Skin of body (tissue), 2 donors: Measurements from ENCODE around the gene WNT5B. TPM values are rescaled to one million over a fixed set of nuclear protein-coding genes. Genes with fewer than 3 reads are reported as not detected.

Experiments
- DNase-seq: peaks from one replicate; lab custom pipeline; 2025; lab: John Stamatoyannopoulos, UW
- total RNA-seq: library from RNA; depleted of rRNA; stranded (reverse); fragments of >200 nt; gene quantifications from one replicate; pipeline ENCODE4 v1.2.3, GENCODE V29; 2014

The WNT5B gene
- total RNA-seq, 1 donor from 2014 or later, result 22.7 TPM

DNA sequence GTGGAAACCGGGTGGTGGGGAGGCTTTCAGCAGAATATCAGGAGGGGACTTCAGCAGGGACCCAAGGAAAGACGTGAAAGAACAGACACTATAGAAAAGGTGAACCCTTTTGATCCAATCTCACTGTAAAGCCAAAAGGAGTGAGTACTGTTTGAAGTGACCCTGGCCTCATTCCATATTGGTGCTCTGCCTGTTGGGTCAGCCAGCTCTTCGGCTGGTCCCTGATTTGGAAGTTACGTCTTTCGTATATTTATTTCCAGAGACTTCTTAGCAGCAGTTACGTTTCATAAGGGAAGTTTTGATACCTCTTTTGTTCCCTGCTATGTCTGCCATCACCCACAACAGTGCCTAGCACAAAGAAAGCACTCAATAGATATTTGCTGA, 21.9 kb downstream of the WNT5B start:
- no peak for DNase-seq

DNA sequence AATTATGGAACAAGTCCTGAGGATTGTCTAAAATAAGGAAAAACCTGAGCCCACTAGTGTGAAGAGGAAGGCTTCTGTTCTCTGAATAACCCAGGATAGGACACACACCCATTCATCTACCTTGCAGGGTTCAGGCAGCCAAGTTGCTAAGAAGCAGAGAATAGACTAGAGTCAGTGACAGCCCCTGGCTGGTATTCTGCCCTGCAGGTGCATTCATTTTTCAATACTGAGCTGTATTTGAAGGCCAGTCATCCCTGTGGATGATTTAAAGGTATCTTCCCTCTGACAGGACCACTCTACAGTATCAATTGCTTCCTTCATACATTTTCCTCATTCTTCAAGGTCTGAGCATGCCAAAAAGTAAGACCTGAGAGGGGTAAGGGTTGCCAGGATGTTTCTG, 22.9 kb downstream of the WNT5B start:
- DNase-seq, result no peak

DNA sequence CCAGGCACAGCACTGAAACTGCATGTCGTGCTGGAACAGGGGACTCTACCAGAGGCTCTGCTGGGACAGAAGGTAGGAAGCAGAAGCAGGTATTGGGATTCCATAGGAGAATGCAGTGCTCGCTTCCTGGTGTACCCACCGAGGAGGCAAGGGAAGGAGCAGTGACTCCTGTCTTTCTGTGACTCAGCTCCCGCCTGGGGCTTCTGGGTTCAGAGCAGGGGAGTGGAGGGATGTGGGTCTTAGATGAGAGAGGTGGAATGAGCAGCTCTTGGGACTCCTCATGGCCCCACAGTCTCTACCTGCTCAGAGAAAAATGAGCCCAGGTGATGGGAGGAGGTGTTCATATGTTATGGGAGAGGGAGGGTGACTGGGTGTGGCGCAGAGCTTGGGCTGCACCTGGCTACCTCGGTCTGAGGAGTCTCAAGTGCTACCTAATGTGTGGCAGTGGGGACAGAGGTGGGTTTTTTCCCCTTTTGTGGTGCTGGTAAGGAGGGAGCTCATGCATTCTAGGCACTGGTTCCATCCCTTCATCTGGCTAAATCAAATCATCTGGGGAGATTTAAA, 26.3 kb downstream of the WNT5B start:
- DNase-seq, result no peak

DNA sequence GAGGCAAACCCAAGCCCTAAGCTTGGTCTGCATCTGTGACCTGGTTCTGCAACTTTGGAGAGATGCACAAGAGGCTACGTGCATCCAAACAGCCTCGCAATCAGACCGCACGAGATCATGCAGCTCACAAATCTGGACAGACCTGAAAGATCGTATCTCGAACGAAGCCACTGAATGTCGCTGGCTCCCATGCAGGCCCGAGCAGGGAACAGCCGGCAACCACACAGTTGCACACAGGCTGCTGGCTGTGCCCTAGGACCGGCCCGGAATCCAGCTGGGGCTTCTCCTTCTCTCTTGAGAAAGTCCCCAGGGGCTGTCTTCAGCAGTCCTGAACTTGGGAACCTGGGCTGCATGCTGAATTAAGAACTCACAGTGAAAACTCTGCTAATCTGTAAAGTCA, 27.9 kb downstream of the WNT5B start:
- DNase-seq, result no peak

DNA sequence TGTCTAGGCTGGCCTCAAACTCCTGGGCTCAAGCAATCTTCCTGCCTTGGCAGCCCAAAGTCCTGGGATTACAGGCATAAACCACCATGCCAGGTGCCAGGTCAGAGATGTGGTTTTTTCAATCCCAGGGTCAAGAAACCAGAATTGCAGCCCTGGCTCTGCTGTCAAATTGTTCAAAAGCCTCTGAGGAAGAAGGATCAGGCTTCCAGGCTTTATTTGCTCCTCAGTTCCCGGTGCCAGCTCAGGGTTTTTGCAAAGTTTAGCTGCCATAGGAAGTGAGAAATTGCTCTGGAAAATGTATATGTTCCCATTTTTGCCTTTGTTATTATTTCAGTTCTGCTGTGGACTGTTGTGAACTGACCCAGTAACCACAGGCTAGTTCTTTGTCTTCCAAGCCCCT, 28.7 kb downstream of the WNT5B start:
- no peak for DNase-seq

DNA sequence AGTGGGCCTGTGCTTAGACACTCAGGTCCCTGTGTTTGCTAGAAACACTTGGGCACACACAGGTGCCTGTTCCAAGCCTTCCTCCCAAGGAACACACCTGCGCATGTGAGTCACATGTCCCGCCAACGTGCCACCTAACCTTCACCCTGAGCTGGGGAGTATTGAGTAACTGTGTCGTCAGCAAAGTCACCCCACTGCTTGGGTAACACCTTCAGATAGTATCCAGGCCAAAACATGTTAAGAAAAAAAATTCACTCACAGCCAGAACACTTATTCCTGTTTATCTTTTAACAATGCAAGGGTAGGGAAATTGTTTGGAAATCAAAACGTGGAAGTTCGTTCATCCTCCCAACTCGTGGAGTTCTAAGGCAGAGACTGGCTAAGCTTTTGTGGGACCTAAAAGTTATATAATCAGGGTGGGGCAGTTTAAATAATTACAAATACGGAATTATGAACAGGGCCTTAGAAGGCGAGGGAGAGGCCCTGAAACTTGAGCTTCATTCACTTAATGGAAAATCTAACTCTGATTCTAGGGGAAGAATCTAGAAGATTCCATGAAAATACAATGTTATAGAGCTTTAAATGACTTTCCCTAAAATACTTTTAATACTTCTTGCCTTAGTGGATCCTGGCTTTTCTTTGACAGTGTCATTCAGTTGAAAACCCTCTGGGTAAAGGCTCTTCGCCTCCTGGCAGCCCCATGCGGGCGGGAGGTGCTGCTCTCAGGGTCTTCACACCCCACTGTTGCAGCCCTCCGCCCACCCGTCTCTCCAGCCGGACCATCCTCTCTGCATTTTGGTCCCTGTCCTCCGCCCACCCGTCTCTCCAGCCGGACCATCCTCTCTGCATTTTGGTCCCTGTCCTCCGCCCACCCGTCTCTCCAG, 31.5 kb downstream of the WNT5B start:
- no peak for DNase-seq

DNA sequence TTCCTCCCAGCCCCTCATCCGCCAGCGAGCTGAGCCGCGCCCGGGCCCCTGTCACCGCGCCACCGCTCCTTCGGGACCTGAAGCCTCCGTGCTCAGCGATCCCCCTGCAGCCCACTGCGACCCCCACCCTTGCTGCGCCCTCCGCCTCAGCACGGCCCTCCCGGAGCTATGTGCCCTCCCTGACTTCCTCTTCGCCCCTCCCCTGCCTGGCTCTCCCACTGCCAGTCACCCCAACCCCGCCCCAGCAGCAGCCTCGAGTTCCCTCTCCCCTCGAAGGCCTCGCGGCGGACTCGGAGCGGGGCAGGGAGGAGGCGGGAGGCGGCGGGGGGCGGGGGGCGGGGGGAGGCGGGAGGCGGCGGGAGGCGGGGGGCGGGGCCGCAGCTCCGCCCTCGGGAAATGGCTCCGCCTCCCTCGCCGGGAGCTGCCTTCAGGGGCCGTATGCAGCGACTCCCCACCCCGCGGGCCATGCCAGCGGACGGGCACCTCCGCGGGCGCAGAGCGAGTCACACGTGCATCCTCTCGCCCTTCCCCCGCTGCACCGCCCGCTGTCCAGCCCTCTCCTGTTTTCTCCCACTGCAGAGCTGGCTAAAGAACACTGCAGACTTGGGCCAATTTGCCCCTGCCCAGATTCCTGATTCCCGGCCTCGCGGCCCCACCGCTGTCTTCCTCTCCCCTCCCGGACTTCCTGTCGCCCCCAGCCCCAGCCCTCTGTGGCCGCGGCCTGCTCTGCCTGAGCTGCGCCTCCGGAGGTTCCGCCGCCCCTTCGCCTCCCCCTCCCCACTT, 32.7 kb downstream of the WNT5B start:
- DNase-seq, result peak; percentile 86

DNA sequence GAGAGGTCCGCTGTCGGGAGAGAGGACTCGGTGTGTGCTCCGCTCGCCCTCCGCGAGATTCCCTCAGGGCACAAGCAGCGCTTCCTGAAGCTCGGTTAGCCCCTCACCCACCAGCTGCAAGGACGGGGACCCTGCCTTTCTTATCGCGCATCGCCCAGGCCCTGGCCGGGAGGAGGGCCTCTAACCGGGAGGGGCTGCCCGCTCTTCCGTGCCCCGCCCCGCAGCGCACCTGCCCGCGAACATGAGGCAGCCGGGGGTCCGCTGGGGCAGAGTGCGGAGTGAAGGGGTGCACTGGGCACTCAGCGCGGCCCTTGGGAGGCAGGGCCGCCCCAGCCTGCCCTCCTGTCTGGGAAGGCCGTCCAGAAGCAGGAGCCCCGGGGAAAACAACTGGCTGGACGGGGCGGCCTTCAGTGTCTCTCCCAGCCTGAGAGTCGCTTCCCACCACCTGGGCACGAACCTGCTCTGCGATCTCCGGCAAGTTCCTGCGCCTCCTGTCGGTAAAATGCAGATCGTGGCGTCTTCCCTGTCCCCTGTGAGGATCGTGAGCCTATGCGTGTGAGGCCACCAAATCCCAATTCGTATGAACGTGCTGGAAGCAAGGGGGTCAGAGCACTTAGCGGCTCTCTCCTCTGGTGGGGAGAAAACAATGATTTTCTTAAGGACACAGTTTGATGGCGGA, 33.9 kb downstream of the WNT5B start:
- DNase-seq, result peak; percentile 30

DNA sequence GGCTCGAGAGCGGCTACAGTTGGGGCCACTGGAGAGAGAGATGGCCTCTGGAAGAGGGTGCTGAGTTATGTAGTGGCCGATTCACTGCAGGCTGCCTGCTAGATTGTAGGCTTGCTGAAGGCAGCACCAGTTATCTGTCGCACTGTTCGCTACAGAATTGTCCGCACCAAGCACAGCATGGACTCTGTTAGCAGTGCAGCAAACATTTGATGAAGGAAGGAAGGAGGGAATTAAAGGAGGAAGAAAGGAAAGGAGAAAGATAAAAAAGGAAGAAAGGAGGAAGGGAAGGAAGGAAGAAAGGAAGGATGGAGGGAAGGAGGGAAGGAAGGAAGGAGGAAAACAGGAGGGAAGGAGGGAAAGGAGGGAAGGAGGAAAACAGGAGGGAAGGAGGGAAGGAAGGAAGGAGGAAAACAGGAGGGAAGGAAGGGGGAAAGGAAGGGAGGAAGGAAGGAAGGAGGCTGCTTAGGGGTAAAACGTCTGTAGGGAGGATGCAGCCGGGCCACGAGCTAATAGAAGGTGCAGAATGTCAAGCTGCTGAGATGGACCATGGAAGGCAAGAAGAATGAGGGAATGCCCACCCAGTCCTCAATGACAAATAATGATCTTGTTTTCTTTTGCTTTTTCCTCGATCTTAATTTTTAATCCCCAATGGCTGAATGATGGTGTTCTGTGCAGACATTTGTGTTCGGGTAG, 34.6 kb downstream of the WNT5B start:
- no peak for DNase-seq

DNA sequence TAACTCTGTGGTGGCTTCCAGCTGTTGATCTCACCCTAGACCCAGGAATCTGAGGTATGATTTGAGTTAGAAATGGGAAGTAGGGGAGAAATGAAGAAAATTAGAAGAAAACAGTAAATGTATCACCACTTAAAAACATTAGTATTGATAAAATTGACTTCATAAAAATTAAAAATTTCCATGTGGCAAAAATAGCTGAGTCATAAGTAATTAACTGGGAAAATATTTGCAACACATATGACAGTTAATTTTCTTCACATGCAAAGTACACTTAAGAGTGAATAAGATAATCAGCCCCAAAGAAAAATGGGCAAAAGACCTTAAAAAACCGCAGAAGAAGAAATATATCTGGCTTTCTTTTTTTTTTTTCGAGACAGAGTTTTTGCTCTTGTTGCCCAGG, 36.3 kb downstream of the WNT5B start:
- DNase-seq, result no peak

DNA sequence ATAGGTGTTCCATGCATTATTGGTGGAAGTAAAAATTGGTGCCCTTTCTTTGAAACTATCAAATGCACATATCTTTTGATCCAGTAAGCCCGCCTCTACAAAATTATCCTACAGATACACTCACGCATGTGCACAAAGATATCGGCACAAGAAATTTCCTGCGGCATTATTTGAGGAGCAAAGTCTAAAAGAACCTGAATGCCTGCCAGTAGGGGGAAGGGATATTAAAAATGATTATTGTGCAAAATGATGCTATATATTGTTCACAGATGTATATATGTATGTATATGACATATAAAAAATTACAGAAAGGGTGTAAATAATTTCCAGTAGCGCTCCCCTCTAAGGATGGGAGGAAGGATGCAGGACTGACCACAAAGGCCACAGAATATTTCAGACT, 37.2 kb downstream of the WNT5B start:
- DNase-seq, result no peak

DNA sequence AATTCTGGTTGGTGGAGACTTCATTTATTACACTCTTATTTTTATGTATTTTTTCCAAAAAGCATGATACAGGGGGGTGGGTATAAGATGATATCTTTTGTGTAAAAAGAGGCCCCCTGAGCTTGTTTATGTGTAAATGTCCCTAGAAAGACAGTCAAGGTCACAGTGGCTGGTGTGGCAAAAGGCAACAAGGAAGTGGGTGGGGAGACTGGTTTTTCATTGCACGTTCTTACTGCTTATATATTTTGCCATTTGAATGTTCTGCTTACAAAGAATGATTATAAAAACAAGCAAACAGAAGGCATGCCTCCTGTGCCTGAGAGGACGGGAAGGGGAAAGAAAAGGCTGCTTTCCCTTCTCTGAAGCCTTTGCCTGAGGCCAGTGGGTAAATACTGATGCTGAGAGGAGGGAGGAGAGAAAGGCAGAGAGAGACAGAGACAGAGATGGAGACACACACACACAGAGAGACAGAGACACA, 37.7 kb downstream of the WNT5B start:
- no peak for DNase-seq

DNA sequence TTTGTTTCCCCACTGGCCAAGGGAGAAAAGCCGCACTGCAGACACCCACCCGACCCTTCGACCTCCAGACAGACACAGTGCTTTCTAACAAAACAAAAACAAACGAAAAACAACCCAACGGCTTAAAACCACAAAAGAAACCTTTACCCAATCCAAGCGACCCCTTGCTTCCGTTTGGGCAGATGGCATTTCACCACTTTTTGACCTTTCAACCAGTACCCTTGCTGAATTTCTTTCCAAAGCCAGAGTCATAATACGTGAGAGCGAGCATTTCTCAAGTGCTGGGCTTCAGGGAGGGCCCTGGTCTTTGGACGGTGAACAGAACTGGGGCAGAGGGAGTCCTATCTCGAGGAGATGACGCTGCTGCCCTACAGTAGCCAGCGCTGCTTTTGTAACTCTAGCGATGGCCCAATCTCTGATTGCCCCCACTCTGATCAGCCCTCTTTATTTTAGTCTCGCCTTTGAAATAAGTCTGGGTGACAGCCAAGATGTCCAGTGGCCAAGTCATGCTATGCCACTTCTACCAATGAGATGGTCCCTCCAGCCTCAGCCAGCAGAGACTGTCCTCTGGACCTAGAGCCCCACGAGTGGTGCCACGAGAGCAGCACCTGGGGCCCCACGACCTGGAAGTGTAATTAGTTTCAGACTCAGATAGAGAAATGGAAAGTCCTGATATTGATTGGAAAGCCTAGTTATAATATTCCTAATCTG, 40.0 kb downstream of the WNT5B start:
- no peak for DNase-seq

DNA sequence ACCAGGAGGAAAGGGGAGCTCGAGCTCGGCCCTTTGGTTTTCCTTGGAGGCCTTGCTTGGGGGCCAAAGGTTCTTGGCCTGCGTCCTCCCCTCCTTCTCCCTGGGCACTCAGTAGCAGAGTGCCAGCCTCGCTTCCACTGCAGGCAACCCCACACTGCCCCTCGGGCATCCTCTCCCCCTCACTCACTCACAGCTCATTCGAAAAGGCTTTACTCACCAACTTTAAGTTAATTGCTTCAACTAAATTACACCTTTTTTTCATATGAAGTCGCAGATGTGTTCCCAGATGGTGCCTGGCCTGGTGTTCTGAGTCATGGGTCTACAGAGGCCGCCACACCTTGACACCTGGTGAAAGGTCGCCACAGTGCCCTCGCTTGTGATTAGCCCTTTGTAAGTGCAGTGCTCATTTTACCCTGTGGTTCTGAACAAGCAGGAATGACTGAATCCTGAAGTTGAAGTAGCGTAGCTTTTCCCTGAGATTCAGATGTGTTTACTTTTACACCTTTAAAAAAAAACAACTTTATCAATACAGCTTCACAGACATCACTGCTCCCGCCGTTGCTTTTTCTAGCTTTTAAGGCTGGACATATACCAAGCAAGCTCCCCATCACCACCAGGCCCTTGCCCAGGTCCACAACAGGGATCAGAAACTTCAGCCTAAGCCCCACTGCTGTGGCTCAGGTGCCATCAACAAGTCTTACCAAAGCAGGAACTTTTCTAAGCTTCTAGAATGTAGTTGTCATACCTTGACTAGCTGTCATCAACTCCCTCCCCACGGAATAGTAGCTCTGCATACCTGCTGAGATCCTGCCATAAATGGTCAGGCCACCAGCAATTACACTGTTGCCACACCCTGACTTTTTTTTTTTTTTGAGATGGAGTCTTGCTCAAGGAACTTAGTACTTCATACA, 41.6 kb downstream of the WNT5B start:
- no peak for DNase-seq

DNA sequence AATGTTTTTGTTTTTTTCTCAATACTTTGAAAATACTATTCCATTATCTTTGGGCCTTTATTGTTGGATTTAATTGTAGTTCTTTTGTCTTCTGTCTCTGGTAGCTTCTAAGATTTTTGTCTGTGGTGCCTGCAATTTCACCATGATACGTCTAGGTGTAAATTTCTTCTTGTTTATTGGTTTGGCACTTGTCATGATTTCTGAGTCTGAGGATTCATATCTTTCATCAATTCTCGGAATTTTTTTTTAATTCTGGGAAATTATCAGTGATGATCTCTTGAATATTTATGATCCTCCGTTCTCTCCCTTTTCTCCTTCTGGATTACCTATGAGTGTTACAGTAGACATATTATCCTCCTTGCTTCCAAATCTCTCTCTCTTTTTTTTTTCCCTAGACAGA, 47.0 kb downstream of the WNT5B start:
- DNase-seq, result no peak

DNA sequence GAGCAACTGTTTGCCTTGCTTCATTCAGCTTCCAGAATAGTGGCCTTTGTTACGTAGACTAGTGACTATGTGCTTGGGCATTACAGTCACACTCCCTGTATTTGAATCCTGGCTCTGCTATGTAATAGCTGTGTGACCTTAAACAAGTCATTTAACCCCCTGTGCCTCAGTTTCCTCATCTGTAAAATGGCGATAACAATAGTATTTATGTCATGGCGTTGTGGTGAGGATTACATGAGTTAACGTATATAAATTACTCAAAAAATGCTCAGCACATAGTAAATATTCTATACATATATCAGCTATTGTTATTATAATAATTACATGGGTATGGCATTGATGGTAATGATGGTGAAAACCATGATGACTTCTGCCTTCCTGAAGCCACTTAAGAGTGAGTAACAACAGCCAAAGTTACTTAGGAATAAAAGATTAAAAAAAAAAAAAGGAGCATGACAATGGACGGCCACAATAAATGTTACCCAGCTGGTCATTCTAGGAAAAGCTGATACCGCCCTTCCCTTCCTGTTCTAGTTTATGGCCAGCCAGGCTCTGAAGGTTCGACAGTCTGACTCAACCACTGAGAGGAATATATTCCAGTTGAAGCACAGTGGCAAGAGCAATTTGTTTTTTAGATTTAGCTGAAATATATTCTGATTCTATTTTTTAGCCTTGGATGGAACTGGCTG, 51.9 kb downstream of the WNT5B start:
- DNase-seq, result no peak

DNA sequence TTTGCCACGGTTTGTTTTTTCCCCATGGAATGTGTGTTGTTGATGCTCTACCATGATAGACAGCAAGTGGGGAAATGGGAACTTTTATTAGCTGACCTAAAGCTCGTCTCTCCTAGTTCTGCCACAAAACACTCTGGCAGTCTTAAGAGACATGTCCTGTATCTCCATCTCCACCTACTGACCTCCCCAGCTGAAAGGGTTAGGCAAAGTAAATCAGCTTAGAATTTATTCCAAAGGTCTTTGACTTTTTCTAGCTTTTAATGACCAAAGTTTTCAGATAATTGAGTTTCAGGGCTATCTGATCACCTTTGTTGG, 52.4 kb downstream of the WNT5B start:
- DNase-seq, result no peak

DNA sequence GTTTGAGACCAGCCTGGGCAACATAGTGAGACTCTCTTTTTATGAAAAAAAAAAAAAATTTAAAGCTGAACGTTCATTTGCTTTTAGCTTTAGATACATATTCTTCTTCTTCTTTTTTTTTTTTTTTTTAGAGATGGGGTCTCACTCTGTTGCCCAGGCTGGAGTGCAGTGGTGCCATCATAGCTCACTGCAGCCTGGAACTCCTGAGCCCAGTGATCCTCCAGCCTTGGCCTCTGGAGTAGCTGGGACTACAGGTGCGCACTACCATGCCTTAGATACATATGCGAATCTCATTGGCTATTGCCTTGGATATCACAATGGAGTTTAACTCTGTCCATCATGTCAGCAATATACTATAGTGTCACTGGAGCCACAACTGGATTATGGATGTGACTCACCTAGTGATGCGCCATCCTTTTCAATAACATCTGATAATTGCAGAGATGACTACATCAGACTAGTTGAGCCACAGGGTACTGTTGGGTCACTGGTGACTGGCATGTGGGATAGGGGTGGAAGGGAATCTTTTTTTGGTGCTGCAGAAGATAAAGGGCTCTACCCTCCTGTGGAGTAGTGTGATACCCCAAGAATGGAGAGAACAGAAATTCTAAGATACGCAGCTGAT, 59.2 kb downstream of the WNT5B start:
- DNase-seq, result no peak
